Amygdala (tissue), 56 donors: ENCODE results near the gene TEDC1.
A peak's percentile ranks its signal among the peaks of the same experiment; 100 is the strongest.

ENCODE experiments used
- DNase-seq, 56 donors: peaks; one replicate each; lab custom pipeline; 2025; lab: John Stamatoyannopoulos, UW

The TEDC1 gene

DNA sequence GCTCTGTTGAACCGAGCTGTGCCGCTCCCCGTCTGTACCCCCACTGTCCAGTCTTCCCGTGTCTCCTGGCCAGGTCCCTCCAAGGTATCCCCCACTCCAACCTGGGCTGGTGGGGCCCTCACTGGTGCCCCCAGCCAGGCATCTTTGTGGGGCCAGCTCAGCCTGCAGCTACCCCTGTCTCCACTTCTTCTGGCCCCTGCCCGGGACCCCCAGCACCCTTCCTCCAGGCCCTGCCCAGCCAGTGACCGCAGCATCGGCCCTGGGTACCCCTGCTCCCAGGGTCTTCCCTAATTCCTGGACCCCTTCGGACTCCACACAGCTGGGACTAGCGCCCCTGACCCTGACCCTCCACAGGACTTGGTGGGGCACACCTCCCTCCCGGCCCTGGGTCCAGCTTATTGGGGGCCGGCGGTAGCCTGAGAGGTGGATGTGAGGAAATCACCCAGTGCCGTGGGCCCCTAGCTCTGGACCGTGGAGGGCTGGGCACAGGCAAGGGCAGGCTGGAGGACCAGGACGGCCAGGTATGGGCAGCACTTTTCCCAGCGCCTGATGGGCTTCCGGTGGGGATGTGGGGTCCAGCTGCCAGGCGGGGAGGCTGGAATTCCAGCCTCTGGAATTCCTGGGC lies 8.4 kb upstream of the TEDC1 start:
- DNase-seq, result no peak

DNA sequence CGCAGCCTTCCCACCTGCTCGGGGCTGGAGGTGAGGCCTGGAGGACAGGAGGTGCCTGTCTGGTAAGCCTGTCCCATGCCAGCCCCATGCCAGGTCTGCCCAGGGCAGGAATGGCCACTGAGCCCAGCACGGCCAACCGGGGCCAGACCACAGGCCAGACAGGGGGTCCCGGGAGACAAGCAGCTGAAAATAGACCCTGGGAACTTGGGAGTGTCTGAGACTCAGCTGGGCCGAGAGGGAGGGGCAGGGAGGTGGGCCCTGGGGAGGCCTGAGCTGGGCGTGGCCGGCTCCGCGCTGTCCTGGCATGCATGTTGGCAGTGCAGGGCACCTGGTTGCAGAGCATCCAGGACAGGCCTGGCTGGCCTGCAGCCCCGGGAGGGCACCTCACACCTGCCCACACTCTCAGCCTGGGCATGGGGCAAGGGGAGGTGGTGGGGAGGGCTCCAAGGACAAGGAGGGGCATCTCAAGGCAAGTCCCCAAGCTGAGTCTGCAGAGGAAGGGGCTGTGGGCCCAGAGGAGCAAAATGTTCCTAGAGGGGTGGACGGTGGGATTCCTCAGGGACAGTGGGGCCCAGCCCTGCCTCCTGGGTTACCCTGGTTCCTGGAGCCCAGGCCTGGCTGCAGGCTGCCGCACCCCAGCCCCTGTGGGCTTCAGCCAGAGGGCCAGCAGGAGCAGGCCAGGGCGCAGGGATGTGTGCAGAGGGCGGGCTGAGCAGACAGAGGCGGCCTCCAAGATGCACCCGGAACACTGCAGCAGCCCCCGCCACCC lies 7.6 kb upstream of the TEDC1 start:
- DNase-seq, result no peak

DNA sequence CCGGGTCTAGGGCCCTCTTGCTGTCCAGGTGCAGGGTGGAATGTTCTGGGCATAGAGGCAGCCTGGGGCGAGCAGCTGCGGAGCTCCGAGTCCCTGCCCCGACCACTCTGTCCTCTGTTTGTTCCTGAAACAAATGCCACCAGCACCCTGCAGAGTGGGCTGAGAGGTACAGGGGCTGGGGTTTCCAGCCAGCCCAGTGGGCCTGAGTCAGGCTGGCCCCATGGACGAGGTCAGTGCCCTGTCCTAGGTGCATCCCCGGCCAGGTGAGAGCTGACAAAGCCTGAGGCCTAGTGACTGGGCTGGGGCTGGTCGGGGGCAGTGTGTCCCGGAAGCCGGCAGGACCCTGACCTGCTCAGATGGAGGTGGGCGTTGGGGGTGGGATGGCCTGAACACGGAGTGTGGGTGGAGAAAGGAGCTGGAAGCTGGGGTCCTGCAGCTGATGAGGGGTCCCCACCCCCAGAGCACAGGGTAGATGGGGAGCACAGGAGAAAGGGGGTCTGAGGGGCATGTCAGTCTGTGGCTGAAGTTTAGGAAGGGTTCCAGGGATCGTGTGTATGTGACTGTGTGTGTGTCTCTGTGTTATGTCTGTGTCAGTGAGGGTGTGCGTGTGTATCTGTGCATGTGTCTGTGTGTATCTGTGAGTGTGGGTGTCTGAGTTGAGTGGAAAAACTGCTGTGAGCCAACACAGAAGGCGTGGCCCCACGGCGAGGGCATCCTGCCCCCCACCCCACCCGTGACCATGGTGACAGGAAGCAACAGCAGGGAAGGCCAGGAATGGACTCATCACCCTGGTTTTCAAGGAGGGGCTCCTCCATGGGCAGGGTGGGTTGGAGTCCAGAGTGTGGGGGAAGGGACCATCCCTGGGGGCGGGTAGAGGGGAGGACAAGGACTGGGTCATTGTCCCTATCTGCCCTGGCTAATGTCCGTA lies 6.7 kb upstream of the TEDC1 start:
- no peak for DNase-seq

DNA sequence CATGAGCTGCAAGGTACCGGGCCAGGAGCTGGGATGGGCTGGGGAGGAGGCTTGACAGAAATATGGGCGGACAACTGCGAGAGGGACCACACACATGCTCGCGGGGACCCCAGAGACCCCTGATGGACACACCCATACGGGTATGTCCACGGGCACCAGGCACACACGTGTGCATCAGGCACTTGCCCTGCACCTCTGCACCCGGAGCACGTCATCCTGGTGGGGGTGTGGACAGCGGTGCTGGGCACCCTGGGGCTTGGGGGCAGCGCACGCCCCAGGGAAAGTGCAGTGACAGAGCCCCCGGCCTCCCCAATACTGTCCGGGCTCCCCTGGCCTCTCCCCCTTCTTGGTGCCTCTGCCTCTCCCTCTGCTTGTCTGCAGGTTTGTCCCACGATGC lies 6.1 kb upstream of the TEDC1 start:
- no peak for DNase-seq

DNA sequence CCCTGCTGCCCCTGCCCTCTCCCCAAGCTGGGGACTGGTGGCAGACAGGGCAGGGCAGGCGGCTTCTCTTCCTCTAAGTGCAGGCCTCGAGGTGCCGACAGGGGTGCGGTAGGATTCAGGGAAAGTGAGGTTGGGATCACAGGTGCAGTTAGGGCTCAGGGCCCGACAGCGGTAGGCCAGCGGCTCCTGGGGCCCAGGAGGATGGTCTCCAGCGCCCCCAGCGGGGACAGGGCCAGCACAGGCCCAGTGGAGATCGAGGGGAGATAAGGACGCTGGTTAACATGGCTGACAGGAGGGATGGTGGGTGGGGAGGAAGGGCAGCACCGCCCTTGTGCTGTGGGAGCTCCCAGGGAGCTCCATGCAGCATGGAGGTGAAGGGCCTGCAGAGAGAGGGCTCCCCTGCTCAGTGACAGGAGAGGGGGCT lies 5.3 kb upstream of the TEDC1 start:
- DNase-seq, result peak in 2 of 56 donors; percentile 7 to 36

DNA sequence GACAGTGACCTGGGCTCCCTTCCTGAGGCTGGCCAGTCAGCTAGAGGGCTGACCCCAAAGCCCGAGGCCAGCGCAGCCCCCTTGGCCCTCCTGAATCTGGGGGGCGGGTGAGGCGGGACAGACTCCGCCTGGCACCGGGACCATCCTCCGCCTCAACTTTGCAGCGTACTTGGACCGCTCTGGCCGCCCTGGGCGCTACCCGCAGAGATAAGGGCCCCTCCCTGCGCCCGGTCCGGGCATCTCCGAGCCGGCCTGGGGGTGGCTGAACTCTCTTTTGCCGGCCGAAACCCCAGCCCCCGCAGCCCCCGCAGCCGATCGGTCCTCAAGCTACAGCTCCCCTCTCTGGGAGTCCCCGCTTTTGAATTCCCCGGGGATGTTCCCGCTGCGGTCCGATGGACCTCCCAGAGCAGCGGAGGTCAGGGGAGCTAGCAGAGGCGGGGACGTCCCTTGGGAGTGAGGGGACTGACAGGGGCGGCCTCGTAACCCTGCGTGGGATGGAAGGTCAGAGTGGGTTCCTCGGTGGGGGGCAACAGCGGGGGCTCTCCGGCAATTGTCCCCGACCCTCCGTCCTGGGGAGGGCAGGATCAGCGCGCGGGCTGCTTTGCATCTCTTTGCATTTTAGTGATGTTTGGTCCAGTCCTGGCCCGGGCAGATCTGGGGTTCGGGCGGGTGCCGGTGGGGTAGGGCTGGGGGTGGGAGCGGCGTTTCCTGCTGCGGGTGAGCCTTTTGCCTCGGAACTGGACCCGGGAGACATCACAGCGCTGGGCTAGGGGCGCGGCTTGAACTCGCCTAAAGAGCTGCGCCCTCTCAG lies 4.7 kb upstream of the TEDC1 start, which contains the start of gene CRIP1:
TSS of gene CRIP1 (plus strand) at position 724 of the 811 bp plus-strand sequence. CDS start 374 bp downstream, outside the sequence.
- DNase-seq, result no peak

DNA sequence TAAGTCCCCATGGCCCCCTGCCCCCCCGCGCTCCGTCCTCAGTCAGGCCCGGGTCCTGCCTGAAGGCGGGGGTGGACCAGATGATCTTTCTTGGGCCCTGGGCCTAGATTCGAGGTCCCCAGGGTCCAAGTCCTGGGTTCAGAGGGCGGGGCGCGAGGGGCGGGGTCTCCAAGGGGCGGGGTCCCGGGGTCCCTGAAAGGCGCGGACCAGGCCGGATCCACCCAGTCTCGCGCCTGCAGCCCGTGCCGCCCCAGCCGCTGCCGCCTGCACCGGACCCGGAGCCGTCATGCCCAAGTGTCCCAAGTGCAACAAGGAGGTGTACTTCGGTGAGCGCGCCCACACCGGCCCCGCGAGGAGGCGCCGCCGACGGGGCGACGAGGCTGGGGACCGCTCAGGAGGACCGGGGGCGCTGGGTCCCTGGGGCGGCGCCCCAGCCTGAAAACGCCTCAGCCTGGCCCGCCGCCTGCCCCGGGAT lies 4.0 kb upstream of the TEDC1 start:
- DNase-seq, result no peak

DNA sequence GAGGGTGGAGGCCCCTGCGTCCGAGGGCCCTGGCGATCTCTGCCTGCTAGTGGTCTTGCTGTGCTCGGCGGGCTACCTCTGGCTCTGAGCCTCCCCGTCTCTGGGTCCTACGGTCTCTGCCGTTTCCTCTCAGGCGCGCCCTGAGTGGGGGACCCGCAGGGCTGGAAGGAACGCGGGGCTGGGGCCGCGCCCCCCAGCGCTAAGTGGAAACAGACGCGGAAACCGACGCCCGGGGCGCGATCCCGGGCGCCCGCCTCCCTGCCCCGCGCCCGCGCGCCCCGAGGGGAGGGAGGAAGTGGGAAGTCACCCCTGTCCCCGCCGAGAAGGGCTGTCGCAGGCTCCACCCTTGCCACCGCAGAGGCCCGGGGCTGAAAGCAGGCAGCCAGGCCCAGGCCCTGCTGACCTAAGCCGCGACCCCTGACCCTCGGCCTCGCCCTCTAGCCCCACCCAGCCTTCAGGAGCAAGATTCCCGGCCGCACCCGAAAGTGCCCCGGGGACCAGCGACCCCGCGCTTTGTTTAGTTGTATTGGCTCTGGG lies 3.5 kb upstream of the TEDC1 start:
- no peak for DNase-seq

DNA sequence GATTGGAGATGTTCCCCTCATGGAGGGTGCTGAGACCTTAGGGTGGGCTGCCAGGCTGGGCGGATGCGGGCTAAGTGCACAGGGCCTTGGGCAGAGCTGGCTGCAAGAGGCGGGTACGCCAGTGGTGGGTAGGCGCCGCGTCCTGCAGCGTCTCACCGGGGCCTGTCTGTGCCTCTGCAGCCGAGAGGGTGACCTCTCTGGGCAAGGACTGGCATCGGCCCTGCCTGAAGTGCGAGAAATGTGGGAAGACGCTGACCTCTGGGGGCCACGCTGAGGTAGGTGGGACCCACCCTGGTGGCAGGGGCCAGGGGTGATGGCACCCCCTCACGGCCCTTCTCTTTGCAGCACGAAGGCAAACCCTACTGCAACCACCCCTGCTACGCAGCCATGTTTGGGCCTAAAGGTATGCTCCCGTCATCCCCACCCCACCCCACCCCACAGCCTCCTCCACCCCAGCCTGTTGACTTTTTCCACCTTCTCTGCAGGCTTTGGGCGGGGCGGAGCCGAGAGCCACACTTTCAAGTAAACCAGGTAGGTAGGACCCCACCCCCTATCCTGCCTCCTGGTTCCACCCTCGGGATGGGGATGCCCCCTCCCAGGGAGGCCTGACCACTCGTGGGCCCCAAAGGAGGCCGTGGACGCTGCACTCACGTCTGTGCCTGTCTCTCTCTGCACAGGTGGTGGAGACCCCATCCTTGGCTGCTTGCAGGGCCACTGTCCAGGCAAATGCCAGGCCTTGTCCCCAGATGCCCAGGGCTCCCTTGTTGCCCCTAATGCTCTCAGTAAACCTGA lies 2.9 kb upstream of the TEDC1 start:
- DNase-seq, result no peak

DNA sequence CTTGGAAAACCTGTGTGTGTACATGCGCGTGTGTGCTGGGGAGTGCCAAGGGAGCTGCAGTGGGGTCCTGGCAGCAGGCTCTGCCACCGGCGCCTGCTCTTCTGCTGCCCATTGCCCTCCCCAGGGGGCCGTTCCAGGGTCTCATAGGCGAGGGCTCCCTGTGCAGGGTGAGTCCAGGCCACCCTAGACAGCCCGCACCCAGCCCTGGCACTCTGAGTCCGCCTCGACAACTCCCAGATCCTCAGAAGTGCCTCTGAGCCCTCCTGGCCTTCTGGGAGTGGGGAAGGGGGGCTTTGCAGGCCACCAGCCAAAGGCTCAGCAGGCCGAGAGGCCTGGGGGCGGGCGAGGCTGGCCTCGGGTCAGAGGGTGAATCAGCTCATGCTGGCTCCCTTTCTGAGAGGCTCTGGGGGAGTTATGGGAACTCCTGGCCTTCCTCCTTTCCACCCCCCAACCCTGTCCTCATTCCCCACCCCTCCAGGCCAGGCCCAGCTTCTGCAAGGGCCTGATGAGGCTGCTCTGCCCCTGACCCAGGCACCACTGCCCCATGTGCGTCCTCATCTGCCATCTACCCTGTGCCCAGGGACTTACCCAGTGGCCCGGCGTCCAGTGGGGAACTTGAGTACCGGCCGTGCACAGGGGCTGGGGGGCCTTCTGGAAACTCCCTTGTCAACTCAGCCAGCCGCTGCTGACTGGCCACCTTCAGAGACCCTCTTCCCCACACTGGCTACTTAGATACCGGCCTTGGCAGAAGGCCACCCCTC lies 2.1 kb upstream of the TEDC1 start:
- no peak for DNase-seq

DNA sequence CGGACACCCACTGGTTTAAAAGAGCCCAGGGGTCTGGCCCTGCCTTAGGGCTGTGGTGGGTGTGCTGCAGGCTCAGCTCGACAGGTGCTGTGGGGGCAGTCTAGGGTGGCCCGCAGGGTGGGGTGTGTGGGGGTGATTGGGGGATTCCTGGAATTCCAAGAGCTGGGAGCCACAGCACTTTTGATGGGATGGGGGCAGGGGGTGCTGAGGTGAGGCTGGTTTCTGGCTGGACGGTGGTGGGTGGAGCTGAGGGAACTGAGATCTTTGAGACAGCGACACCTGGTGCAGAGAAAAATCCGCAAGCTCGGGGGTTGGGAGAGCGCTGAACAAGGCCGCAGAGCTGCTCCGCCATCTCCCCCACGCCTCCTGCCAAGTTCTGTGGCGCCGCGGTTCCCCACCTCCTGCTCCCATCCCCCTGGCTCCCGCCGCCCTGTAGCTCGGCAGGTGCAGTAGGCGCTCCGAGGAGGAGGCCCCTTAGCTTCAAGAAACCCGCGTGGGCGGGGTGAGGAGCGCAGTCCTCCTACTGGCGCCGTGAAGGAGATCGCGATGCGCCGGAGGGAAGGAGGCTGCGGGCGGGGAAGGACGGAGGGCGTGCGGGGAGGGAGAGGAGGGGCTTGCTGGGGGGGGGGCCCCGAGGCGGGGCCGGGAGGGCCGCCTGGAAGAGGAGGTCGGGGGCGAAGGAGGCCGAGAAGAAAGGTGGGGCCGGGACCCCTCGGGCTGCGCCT lies 1.3 kb upstream of the TEDC1 start:
- DNase-seq, result peak in 50 of 56 donors; percentile 21 to 93 (median 67)

DNA sequence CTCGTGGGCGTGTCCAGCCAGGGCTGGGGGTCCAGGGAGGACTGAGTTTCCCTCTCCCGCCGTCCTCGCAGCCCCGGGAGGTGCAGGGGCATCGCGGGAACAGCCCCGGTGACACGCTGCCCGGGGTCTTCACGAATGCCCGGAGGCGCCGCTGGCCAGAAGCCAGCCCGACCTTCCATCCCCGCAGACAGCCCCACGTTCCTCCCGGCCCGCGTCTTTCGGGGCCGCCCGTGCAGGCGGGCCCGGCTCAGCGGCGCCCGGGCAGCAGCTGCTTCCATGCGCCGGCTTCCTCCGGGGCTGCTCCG lies 827 bp upstream of the TEDC1 start:
- peak in 2 of 56 donors; percentile 51 to 65 for DNase-seq

DNA sequence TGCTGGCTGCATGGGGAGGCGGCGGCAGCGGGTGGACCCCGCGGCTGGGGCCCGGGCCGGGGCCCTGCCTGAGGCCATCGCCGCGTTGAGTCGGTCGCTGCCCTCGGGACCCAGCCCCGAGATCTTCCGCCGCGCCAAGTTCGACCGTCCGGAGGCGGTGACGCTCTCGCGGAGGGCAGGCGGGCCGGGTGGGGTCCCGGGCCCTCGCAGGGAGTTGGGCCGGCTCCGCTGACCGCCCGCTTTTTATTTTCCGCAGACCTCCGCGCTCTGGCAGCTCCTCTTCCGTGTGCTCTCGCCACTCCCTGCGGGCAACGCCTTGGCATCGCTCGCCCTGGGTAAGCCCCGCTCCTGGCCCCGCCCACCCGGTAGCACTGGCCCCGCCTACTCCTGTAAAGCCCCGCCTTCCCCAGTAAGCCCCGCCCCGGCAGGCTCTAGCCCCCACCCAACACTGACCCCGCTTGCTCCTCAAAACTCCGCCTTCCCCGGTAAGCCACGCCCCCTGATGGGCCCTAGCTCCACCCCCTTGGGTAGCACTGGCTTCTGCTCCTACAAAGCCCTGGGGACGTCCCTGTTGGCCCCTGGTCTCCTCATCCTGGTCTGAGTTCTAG lies 424 bp downstream of the TEDC1 start:
- peak in 21 of 56 donors; percentile 20 to 87 (median 51) for DNase-seq

DNA sequence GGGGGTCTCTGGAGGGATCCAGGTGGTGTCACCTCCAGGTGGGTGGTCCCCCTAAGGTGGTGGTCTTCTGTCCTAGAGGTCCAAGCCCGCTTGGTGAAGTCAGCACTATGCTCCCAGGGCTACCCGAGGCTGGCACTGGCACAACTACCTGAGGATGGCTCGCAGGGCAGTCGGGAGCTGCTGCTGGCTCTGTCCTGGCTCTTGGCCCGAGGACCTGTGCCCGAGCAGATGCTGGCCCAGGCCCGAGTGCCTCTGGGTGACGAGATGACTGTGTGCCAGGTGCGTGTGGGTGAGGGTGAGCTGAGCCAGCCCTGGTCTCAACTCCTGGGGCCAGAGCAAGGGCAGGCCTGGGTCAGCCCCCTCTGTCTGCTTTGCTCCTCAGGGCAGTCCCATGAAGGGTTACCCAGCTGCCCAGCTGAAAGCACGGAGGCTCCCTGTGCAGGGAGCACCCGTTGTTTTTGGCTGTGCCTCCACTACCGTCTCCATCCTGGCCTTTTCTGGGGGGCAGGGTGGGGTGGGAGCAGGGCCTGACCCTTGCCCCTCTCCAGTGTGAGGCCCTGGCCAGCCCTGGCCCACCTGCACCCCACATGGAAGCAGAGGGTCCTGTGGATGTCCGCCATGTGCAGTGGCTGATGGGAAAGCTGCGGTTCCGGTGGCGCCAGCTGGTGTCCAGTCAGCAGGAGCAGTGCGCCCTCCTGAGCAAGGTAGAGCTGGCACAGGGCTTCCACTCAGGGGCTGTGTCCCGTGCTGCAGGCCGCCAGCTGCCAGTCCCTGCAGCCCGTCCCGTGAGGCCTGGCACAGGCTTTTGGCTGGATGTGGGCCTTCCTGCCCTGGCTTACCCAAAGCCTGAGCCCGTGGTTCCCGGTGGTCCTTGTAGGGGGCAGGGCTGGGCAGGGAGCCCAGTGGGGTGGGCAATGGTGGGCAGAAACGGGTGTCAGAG lies 1.3 kb downstream of the TEDC1 start:
- DNase-seq, result no peak

DNA sequence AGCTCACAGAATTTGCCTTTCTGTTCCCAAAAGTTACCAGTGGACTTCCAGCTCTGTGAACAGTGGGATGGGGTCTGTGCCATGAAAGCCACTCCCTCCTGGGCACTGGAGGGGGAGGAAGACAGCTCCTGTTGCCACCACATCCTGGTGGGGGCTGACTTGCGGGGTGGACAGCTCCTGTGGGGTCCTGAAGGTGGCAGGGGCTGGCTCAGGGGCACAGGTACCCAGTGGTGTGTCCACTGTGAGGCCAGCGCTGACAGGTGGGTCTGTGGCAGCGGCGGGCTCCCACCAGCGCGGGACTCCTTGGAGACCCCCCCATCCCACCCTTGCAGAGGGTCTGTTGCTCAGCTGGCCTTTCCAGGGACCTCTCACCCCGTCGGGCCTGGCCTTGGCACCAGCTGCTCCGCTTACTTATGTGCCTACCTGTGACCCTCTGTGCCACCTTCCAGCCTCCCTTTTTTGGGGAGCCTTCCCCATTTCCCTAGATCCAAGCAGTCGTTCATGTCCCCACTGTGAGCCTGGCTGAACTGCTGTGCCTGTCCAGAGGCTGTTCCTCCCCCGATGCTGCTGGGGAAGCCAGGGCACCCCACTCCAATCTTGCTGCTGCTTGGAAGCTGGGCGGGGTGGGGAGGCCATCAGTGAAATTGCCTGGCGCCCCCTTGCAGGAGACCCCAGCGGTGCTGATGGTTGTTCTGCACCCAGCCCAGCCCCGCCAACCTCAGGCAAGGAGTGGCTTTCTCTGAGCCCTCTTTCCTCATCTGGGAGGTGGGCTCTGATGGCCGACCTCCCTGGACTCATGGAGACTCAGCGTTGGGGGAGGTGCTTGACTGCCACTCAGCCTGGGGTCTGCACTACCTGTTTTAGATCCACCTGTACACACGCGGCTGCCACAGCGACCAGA lies 2.2 kb downstream of the TEDC1 start:
- no peak for DNase-seq
